ENCODE results near the gene ARMC9. TPM values are rescaled to one million over a fixed set of nuclear protein-coding genes. Genes with fewer than 3 reads are reported as not detected.
A peak's percentile ranks its signal among the peaks of the same experiment; 100 is the strongest.

ARMC9 gene
- polyA plus RNA-seq, 1 donor from 2014 or later = 1.2 TPM

- peaks cover 22 to 37% (median 23%) of the 10 kb centered on the region in 3 donors for H3K4me1 Mint-ChIP-seq
- H3K36me3 Mint-ChIP-seq = peaks cover 1% of the 10 kb centered on the region
- H3K27me3 Mint-ChIP-seq = no peaks in the 10 kb centered on the region
- peak overlapping the region in 3 of 4 donors; percentile 75 to 84 (median 80) for H3K4me3 Mint-ChIP-seq
- no peaks in the 10 kb centered on the region for H3K9me3 Mint-ChIP-seq
- peak overlapping the region; percentile 93 to 100 (median 99) for H3K27ac Mint-ChIP-seq
Observed at GRCh38 chr2:231391981-231392380, 193.6 kb downstream of the ARMC9 start.

GRCh38 chr2:231392431-231393148 lies 194.2 kb downstream of the ARMC9 start:
- Mint-ChIP-seq H3K27me3 (no peaks in the 10 kb centered on the region), H3K36me3 (peaks cover 1% of the 10 kb centered on the region), H3K9me3 (no peaks in the 10 kb centered on the region), H3K27ac (peak overlapping the region; percentile 93 to 100 (median 99)), H3K4me1 (peaks cover 22 to 40% (median 24%) of the 10 kb centered on the region in 3 donors), H3K4me3 (peak overlapping the region; percentile 85 to 99 (median 95))

GRCh38 chr2:231393149-231394131 lies 195.0 kb downstream of the ARMC9 start:
- Mint-ChIP-seq H3K36me3 (peaks cover 3% of the 10 kb centered on the region), H3K4me3 (peak overlapping the region; percentile 85 to 99 (median 95)), H3K27me3 (no peaks in the 10 kb centered on the region), H3K27ac (peak overlapping the region; percentile 93 to 100 (median 99)), H3K9me3 (no peaks in the 10 kb centered on the region), H3K4me1 (peaks cover 22 to 40% (median 24%) of the 10 kb centered on the region in 3 donors)

GRCh38 chr2:231394211-231395141 lies 196.0 kb downstream of the ARMC9 start:
- peak overlapping the region; percentile 85 to 99 (median 95) for H3K4me3 Mint-ChIP-seq
- peaks cover 22 to 40% (median 24%) of the 10 kb centered on the region in 3 donors for H3K4me1 Mint-ChIP-seq
- H3K27me3 Mint-ChIP-seq = no peaks in the 10 kb centered on the region
- H3K36me3 Mint-ChIP-seq = peaks cover 3% of the 10 kb centered on the region
- H3K27ac Mint-ChIP-seq = peak overlapping the region; percentile 93 to 100 (median 99)
- no peaks in the 10 kb centered on the region for H3K9me3 Mint-ChIP-seq

GRCh38 chr2:231395188-231396057 lies 197.0 kb downstream of the ARMC9 start, which contains the start of gene B3GNT7:
Gene B3GNT7, plus strand, starts transcription at chr2:231395710. Its CDS starts 94 bp downstream, at chr2:231395804.
- no peaks in the 10 kb centered on the region for H3K27me3 Mint-ChIP-seq
- H3K36me3 Mint-ChIP-seq = peaks cover 3% of the 10 kb centered on the region
- H3K4me3 Mint-ChIP-seq = peak within 1 kb of the TSS; percentile 85 to 99 (median 95)
- peak within 1 kb of the TSS; percentile 93 to 100 (median 99) for H3K27ac Mint-ChIP-seq
- no peaks in the 10 kb centered on the region for H3K9me3 Mint-ChIP-seq
- H3K4me1 Mint-ChIP-seq = peaks cover 22 to 40% (median 24%) of the 10 kb centered on the region in 3 donors

GRCh38 chr2:231396058-231396821 lies 197.8 kb downstream of the ARMC9 start:
- H3K9me3 Mint-ChIP-seq = no peaks in the 10 kb centered on the region
- H3K27me3 Mint-ChIP-seq = no peaks in the 10 kb centered on the region
- H3K4me1 Mint-ChIP-seq = peaks cover 22 to 39% (median 24%) of the 10 kb centered on the region in 3 donors
- H3K27ac Mint-ChIP-seq = peak overlapping the region; percentile 84 to 91 (median 90)
- H3K4me3 Mint-ChIP-seq = peak overlapping the region; percentile 85 to 94 (median 88)
- peaks cover 2% of the 10 kb centered on the region for H3K36me3 Mint-ChIP-seq

GRCh38 chr2:231397011-231397927 lies 198.8 kb downstream of the ARMC9 start:
- Mint-ChIP-seq H3K27ac (peak overlapping the region in 2 of 3 donors; percentile 63 to 84), H3K4me3 (peak overlapping the region; percentile 85 to 94 (median 88)), H3K9me3 (no peaks in the 10 kb centered on the region), H3K4me1 (peaks cover 15 to 32% (median 18%) of the 10 kb centered on the region in 3 donors), H3K27me3 (no peaks in the 10 kb centered on the region), H3K36me3 (peaks cover 2% of the 10 kb centered on the region)

- H3K4me1 Mint-ChIP-seq = peaks cover 15 to 25% (median 24%) of the 10 kb centered on the region in 3 donors
- H3K27me3 Mint-ChIP-seq = no peaks in the 10 kb centered on the region
- peak overlapping the region in 1 of 3 donors; percentile 84 for H3K27ac Mint-ChIP-seq
- H3K4me3 Mint-ChIP-seq = peak overlapping the region in 1 of 4 donors; percentile 85
- peaks cover 2% of the 10 kb centered on the region for H3K36me3 Mint-ChIP-seq
- H3K9me3 Mint-ChIP-seq = no peaks in the 10 kb centered on the region
Observed at GRCh38 chr2:231397928-231398294, 199.5 kb downstream of the ARMC9 start.

- Mint-ChIP-seq H3K4me1 (peaks cover 9 to 21% (median 19%) of the 10 kb centered on the region in 3 donors), H3K27ac (peak overlapping the region in 1 of 3 donors; percentile 28), H3K4me3 (peak overlapping the region in 2 of 4 donors; percentile 63 to 67), H3K9me3 (no peaks in the 10 kb centered on the region), H3K36me3 (peaks cover 2% of the 10 kb centered on the region), H3K27me3 (no peaks in the 10 kb centered on the region)
Observed at GRCh38 chr2:231398585-231398984, 200.2 kb downstream of the ARMC9 start.

- peaks cover 2% of the 10 kb centered on the region for H3K36me3 Mint-ChIP-seq
- H3K27ac Mint-ChIP-seq = peak overlapping the region in 2 of 3 donors; percentile 27 to 28
- H3K4me3 Mint-ChIP-seq = peak overlapping the region in 2 of 4 donors; percentile 63 to 67
- no peaks in the 10 kb centered on the region for H3K9me3 Mint-ChIP-seq
- H3K4me1 Mint-ChIP-seq = peaks cover 7 to 19% (median 18%) of the 10 kb centered on the region in 3 donors
- H3K27me3 Mint-ChIP-seq = no peaks in the 10 kb centered on the region
Observed at GRCh38 chr2:231399046-231399852, 200.8 kb downstream of the ARMC9 start.
